Activated CD8-positive, alpha-beta memory T cell treated with anti-CD3 and anti-CD28 coated beads, Interleukin-2, amount 50 U/mL, for 24 hours (primary cell): ENCODE results near the gene FCN2.

ENCODE experiments used
- DNase-seq: peaks from one replicate; pipeline ENCODE4 v3.0.0-alpha.2; 2020; ENCODE audit errors: extremely low read depth

The FCN2 gene

GRCh38 chr9:134909511-134910481 lies 29.2 kb downstream of the FCN2 start:
- DNase-seq: no peak

GRCh38 chr9:134912126-134912840 lies 31.7 kb downstream of the FCN2 start:
- DNase-seq: no peak

- DNase-seq: no peak
Observed at GRCh38 chr9:134913041-134913712, 32.6 kb downstream of the FCN2 start.

GRCh38 chr9:134913713-134914500 lies 33.3 kb downstream of the FCN2 start:
- no peak for DNase-seq

GRCh38 chr9:134914501-134914834 lies 33.9 kb downstream of the FCN2 start:
- no peak for DNase-seq

GRCh38 chr9:134915046-134915985 lies 34.7 kb downstream of the FCN2 start:
- DNase-seq: no peak

- no peak for DNase-seq
Observed at GRCh38 chr9:134916161-134916665, 35.6 kb downstream of the FCN2 start.

GRCh38 chr9:134917431-134918373 lies 37.1 kb downstream of the FCN2 start, which contains the start of gene FCN1:
Gene FCN1, minus strand, starts transcription at chr9:134917912. Its CDS starts 41 bp downstream, at chr9:134917871.
- DNase-seq: no peak

- DNase-seq: no peak
Observed at GRCh38 chr9:134918646-134919045, 38.0 kb downstream of the FCN2 start.

GRCh38 chr9:134919303-134919702 lies 38.7 kb downstream of the FCN2 start:
- no peak for DNase-seq

GRCh38 chr9:134922066-134922931 lies 41.7 kb downstream of the FCN2 start:
- no peak for DNase-seq

GRCh38 chr9:134922932-134923240 lies 42.3 kb downstream of the FCN2 start:
- DNase-seq: no peak

GRCh38 chr9:134923466-134923865 lies 42.9 kb downstream of the FCN2 start:
- DNase-seq: no peak

- no peak for DNase-seq
Observed at GRCh38 chr9:134925011-134925511, 44.5 kb downstream of the FCN2 start.

- no peak for DNase-seq
Observed at GRCh38 chr9:134928436-134929192, 48.0 kb downstream of the FCN2 start.

- no peak for DNase-seq
Observed at GRCh38 chr9:134929193-134930158, 48.9 kb downstream of the FCN2 start.
